ENCODE results near the gene CPNE5. TPM values are rescaled to one million over a fixed set of nuclear protein-coding genes. Genes with fewer than 3 reads are reported as not detected.

CPNE5 gene
- total RNA-seq, 1 experiment from 2014 or later: not detected

DNA sequence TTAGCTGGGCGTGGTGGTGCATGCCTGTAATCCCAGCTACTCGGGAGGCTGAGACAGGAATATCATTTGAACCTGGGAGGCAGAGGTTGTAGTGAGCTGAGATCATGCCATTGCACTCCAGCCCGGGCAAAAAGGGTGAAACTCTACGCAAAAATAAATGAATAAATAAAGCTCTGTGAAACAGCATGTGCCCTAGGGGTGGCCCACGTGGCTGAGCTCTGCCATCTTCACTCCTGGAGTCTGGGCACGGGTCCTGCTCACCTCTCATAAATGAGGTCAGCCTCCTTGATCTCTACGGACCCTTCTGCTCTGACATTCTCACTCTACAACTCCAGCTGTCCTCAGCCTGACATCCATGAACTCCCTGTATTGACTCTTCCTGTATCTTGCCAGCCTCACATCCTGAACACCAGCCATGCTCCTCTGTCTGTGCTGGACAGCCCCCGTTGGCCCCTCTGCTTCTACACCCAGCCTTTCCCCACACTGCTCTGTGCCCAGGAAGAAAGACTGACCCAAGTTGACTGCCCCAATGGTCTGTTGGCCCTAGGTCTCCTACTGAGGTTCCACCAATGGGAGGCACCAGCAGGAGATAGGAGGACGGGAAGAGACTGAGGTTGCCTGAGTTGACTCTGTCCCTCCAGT, 21.9 kb downstream of the CPNE5 start:
- intact Hi-C loops (cut with micrococcal nuclease; ENCODE audit: unreplicated experiment): no loop called here
- DNase-seq: no peak
- Mint-ChIP-seq H3K27ac (ENCODE audit: unreplicated experiment) (no peak overlapping the region), H3K36me3 (ENCODE audit: insufficient read depth, unreplicated experiment) (no peaks in the 10 kb centered on the region), H3K4me3 (ENCODE audit: unreplicated experiment) (no peak overlapping the region), H3K27me3 (ENCODE audit: insufficient read depth, unreplicated experiment) (no peaks in the 10 kb centered on the region), H3K4me1 (ENCODE audit: low read depth, unreplicated experiment) (peaks cover 16% of the 10 kb centered on the region), H3K9me3 (ENCODE audit: unreplicated experiment) (no peaks in the 10 kb centered on the region)
- Histone ChIP-seq H3K36me3 (ENCODE audit: control insufficient read depth, insufficient read depth, low read length) (no peaks in the 10 kb centered on the region), H3K4me3 (ENCODE audit: low read depth, low read length) (no peak overlapping the region), H3K4me1 (peaks cover 10% of the 10 kb centered on the region), H3K27me3 (replicated peaks; ENCODE audit: control insufficient read depth, insufficient read depth, low read length) (no peaks in the 10 kb centered on the region), H3K9me3 (no peaks in the 10 kb centered on the region)
- no TSS peak for BruUV-seq (replicated peaks)
- TF ChIP-seq, protein P1, sequence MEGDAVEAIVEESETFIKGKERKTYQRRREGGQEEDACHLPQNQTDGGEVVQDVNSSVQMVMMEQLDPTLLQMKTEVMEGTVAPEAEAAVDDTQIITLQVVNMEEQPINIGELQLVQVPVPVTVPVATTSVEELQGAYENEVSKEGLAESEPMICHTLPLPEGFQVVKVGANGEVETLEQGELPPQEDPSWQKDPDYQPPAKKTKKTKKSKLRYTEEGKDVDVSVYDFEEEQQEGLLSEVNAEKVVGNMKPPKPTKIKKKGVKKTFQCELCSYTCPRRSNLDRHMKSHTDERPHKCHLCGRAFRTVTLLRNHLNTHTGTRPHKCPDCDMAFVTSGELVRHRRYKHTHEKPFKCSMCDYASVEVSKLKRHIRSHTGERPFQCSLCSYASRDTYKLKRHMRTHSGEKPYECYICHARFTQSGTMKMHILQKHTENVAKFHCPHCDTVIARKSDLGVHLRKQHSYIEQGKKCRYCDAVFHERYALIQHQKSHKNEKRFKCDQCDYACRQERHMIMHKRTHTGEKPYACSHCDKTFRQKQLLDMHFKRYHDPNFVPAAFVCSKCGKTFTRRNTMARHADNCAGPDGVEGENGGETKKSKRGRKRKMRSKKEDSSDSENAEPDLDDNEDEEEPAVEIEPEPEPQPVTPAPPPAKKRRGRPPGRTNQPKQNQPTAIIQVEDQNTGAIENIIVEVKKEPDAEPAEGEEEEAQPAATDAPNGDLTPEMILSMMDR (IDR thresholded peaks at IDR 0.05; ENCODE audit: insufficient read depth in 1 of 2, low read depth in 1 of 2, low read length in 1 of 2, severe bottlenecking in 1 of 2, unreplicated experiment in 1 of 2): no peak
- ChIA-PET POLR2A (no interaction called here), CTCF (no interaction called here)

DNA sequence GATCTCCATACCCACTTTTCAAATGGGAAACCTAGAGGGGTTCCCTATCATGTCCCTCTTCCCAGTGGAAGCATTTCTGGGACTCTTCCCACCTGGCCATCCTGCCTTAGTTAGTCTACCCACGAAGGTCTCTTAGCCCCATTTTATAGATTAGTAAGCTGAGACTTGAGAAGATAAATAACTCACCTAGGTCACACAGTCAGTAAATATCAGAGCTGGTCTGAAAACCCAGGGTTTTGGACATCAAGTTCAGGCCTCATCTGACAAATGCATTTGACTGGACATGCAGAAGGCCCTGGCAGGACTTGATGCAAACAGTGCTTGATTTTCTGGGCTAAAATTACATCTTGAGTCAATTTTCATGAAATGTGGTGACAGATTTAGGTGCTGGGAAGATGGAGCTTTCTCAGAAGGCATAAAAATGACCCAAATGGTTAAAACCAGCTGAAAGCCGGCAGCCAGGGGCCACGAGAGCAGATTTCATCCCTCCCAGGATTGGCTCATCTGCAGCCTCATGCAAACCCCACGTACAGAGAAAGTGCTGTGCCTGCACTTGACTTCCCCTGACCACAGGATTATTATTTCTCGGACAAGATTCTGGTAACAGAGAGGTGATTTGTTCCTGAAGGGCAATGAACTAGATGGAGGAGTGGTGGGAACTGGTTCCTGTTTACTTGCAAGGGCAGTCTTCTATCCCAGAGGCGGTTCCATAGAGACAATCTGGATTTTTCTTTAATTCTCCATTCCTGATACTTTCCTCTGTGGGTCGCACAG, 23.1 kb downstream of the CPNE5 start:
- no peak for DNase-seq
- no peak overlapping the region for H3K4me3 Mint-ChIP-seq (ENCODE audit: unreplicated experiment)
- Histone ChIP-seq H3K4me3 (ENCODE audit: low read depth, low read length) (no peak overlapping the region), H3K9me3 (no peaks in the 10 kb centered on the region), H3K27me3 (replicated peaks; ENCODE audit: control insufficient read depth, insufficient read depth, low read length) (no peaks in the 10 kb centered on the region), H3K36me3 (ENCODE audit: control insufficient read depth, insufficient read depth, low read length) (no peaks in the 10 kb centered on the region), H3K4me1 (peaks cover 10% of the 10 kb centered on the region)
- ChIA-PET POLR2A (no interaction called here), CTCF (no interaction called here)
- no peaks in the 10 kb centered on the region for H3K36me3 Mint-ChIP-seq (ENCODE audit: insufficient read depth, unreplicated experiment)
- H3K27me3 Mint-ChIP-seq (ENCODE audit: insufficient read depth, unreplicated experiment): no peaks in the 10 kb centered on the region
- intact Hi-C loops (cut with micrococcal nuclease; ENCODE audit: unreplicated experiment): no loop called here
- H3K27ac Mint-ChIP-seq (ENCODE audit: unreplicated experiment): no peak overlapping the region
- TF ChIP-seq, protein P1 (IDR thresholded peaks at IDR 0.05; ENCODE audit: insufficient read depth in 1 of 2, low read depth in 1 of 2, low read length in 1 of 2, severe bottlenecking in 1 of 2, unreplicated experiment in 1 of 2): no peak
- no peaks in the 10 kb centered on the region for H3K9me3 Mint-ChIP-seq (ENCODE audit: unreplicated experiment)
- BruUV-seq (replicated peaks): no TSS peak
- H3K4me1 Mint-ChIP-seq (ENCODE audit: low read depth, unreplicated experiment): peaks cover 16% of the 10 kb centered on the region

DNA sequence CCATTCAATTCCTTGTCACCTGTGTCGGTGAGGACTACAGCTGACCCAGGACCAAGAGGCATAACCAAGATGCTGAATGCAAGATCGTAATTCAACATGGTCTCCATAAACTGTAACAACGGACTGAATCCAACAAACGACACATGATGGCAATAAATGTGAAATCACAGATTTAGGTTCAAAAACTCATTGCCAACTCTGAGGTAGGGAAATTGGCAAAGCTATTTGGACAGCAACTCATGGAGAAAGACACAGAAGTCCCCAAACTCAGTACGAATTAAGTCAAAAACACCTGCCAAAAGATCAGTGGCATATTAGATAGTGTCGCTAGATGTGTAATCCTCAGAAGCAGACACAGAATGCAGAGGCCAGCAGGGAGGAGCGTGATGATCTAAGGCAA, 25.0 kb downstream of the CPNE5 start:
- H3K4me1 Mint-ChIP-seq (ENCODE audit: low read depth, unreplicated experiment): peaks cover under 1% of the 10 kb centered on the region
- no peak overlapping the region for H3K27ac Mint-ChIP-seq (ENCODE audit: unreplicated experiment)

More for the DNA sequence above, 25.0 kb downstream of the CPNE5 start:
- Histone ChIP-seq H3K4me1 (no peaks in the 10 kb centered on the region), H3K9me3 (no peaks in the 10 kb centered on the region), H3K36me3 (ENCODE audit: control insufficient read depth, insufficient read depth, low read length) (no peaks in the 10 kb centered on the region), H3K27me3 (replicated peaks; ENCODE audit: control insufficient read depth, insufficient read depth, low read length) (no peaks in the 10 kb centered on the region), H3K4me3 (ENCODE audit: low read depth, low read length) (no peak overlapping the region)
- DNase-seq: no peak
- no peaks in the 10 kb centered on the region for H3K27me3 Mint-ChIP-seq (ENCODE audit: insufficient read depth, unreplicated experiment)
- ChIA-PET CTCF (interaction anchor here (0.7 kb wide), 1 partner anchor 20 kb away, joined by 4 read pairs; no protein-coding TSS in a partner anchor), POLR2A (no interaction called here)
- H3K9me3 Mint-ChIP-seq (ENCODE audit: unreplicated experiment): no peaks in the 10 kb centered on the region
- no peak overlapping the region for H3K4me3 Mint-ChIP-seq (ENCODE audit: unreplicated experiment)
- intact Hi-C loops (cut with micrococcal nuclease; ENCODE audit: unreplicated experiment): no loop called here
- TF ChIP-seq, protein P1 (IDR thresholded peaks at IDR 0.05; ENCODE audit: insufficient read depth in 1 of 2, low read depth in 1 of 2, low read length in 1 of 2, severe bottlenecking in 1 of 2, unreplicated experiment in 1 of 2): no peak
- BruUV-seq (replicated peaks): no TSS peak
- H3K36me3 Mint-ChIP-seq (ENCODE audit: insufficient read depth, unreplicated experiment): no peaks in the 10 kb centered on the region
